CD4-positive, alpha-beta T cell treated with Interferon gamma for 1 hour (primary cell): ENCODE measurements around the gene PLXND1.
A peak's percentile ranks its signal among the peaks of the same experiment; 100 is the strongest.

Experiments used
- DNase-seq: peaks from one replicate; pipeline ENCODE4 v3.0.0-alpha.2; 2020

The PLXND1 gene

DNA sequence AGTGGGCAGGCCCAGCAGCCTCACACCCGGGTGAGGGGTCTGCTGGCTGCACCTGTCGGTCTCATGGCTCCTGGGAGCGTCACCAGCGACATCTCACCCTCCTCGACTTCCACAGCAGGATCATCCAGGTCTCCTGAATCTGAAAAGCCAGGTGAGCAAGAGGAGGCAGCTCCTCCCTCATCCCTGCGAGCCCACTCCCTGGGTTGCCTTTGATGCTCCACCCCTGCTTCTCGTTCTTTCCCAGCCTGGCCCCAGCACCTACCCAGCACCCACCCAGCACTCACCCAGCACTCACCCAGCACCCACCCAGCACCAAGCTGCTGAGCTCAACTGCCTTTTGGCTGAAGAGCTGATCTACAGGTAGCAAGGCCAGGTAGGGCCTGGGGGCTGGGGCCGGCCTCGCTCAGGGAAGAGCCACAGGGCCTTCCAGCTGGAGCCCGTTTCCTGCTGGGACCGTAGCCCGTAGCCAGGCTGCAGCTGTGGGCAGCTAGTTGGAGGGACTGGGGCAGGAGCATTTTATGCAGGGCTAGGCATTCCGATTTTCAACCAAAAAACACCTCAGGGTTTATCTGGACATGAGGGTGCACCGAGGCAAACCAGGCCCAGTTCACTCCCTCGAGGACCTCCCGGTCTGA is 63.2 kb downstream of the PLXND1 start, which contains the start of gene H1-8:
H1-8 (plus strand) TSS at position 20 of the 635 bp plus-strand sequence; CDS start at position 64, 44 bp downstream.
- DNase-seq: no peak

DNA sequence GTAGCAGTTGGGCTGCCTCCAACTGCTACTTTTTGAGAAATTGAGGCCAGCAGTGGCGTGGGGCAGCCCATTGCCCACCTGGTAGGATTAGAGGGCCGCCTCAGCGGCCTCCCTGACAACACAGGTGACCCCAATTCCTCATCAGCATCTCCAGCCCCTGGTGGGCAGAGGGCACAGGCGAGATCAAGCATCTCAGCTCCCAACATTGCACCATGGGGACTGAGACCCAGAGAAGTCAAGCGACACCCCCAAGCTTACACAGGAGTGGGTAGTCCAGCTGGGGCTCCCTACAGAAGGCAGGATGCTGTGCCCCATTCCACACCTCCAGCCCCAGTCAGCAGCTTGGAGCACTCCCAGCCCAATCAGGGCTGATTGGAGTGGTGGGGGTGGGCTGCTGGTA is 63.7 kb downstream of the PLXND1 start:
- no peak for DNase-seq

DNA sequence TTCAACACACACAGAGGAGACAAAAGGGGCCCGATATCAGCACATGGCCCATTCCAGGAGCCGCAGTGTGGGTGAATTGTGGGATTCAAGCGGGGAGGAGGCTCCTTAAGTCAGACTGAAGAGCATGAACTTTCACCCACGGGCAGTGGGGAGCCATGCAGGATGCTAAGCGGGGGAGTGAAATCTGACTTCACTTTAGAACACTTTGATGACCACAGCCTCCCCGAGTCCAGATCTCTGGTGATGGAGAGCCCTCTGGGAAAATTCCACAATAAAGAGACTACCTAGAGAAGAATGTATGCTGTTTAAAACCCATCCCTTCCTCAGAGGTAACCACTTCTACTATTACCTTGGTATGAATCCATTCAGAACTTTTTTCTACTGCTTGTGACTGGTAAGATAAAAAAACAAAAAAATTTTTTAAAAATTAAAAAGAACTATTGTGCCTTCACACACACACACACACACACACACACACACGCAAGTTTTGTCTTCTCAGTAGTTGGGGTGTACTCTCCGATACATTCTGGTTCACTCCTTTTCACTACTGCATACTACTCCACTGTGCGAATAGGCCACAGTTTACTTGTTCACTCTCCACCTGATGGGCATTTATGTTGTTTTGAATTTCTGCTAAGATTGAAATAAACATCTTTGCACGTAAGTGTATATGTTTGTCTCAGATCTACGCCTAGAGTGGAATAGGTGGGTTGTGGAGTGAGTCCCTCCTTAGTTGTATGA is 65.5 kb downstream of the PLXND1 start:
- no peak for DNase-seq

DNA sequence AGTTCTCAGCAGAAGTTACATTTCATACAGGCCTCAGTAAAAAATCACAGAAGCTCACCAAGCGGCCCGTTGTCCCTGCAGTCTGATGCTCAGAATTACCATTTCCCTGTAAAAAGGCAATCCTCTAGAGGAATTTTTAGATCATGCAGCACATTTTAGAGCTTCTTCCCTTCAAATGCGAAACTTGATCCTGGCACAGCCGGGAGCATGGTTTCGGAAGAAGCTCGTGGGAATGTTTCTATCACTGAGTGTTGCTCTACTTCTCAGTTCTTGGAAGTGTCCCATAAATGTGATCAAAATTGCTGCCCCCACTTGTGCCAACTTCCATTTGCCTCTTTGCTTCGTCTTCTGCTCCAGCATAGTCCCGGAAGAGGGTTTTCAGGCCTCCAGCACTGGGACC is 67.3 kb downstream of the PLXND1 start:
- DNase-seq: no peak

DNA sequence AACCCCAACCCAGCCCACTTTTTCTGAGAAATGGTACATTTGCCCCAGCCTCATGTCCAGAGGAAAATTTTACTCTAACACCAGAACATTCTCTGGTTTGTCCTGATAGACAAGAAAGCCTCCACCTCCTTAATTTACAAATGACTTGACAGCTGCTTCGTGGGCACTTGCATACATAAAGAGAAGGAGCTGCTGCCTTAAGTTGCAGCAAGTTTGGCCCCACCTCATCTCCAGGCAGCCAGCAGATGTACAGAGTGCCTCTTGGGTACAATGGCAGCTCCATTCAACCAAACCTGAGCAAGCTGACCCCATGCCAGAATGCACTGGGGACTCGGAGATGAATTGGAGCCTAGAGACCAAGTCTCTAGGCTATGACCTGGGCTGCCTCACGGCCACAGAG is 69.7 kb downstream of the PLXND1 start:
- DNase-seq: no peak

DNA sequence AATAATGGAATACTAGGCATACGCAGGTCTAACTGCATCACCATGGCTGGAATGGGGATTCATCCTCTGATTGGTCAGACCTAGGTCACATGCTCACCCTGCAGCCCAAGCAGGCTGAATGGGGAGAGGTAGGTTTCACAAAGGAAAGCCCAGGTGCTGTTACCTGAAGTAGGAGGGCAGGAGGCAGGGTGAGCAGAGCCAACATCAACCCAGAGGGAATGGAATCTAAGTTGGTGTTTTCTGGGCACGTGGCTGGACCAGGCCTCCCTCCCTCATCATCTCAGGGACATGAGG is 70.2 kb downstream of the PLXND1 start:
- no peak for DNase-seq

- DNase-seq: no peak
Observed at GRCh38 chr3:129535075-129535474, 71.4 kb downstream of the PLXND1 start.

DNA sequence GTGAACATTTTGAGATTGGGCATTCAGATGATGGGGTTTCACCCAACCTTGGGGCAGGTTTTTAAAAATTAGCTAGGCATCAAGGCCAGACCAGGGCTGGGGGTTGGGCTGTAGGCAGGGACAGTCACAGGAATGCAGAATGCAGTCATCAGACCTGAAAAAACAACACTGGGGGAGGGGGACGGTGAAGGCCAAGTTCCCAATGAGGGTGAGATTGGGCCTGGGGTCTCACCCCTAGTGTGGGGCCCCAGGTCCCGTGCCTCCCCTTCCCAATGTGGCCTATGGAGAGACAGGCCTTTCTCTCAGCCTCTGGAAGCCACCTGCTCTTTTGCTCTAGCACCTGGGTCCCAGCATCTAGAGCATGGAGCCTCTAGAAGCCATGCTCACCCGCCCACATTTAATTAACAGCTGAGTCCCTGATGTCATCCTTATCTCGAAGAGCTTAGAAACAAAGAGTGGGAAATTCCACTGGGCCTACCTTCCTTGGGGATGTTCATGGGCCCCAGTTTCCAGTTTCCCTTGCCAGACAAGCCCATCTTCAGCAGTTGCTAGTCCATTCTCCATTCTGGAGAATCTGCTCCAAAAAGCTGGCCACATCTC is 71.9 kb downstream of the PLXND1 start:
- DNase-seq: no peak

DNA sequence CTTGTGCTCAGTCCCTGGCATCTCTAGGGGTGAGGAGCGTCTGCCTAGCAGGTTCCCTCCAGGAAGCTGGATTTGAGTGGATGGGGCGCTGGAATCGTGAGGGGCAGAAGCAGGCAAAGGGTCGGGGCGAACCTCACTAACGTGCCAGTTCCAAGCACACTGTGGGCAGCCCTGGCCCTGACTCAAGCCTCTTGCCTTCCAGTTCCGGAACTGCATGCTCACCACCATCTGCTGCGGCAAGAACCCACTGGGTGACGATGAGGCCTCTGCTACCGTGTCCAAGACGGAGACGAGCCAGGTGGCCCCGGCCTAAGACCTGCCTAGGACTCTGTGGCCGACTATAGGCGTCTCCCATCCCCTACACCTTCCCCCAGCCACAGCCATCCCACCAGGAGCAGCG is 73.1 kb downstream of the PLXND1 start:
- no peak for DNase-seq

- no peak for DNase-seq
Observed at GRCh38 chr3:129532261-129532660, 74.2 kb downstream of the PLXND1 start.

- no peak for DNase-seq
Observed at GRCh38 chr3:129531699-129532098, 74.8 kb downstream of the PLXND1 start.

DNA sequence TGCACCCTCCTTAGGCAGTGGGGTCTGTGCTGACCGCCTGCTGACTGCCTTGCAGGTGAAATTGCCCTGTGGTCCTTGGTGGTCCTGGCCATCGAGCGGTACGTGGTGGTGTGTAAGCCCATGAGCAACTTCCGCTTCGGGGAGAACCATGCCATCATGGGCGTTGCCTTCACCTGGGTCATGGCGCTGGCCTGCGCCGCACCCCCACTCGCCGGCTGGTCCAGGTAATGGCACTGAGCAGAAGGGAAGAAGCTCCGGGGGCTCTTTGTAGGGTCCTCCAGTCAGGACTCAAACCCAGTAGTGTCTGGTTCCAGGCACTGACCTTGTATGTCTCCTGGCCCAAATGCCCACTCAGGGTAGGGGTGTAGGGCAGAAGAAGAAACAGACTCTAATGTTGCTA is 75.7 kb downstream of the PLXND1 start:
- no peak for DNase-seq

DNA sequence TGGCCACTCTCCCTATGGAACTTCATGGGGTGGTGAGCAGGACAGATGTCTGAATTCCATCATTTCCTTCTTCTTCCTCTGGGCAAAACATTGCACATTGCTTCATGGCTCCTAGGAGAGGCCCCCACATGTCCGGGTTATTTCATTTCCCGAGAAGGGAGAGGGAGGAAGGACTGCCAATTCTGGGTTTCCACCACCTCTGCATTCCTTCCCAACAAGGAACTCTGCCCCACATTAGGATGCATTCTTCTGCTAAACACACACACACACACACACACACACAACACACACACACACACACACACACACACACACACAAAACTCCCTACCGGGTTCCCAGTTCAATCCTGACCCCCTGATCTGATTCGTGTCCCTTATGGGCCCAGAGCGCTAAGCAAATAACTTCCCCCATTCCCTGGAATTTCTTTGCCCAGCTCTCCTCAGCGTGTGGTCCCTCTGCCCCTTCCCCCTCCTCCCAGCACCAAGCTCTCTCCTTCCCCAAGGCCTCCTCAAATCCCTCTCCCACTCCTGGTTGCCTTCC is 76.2 kb downstream of the PLXND1 start:
- DNase-seq: no peak

DNA sequence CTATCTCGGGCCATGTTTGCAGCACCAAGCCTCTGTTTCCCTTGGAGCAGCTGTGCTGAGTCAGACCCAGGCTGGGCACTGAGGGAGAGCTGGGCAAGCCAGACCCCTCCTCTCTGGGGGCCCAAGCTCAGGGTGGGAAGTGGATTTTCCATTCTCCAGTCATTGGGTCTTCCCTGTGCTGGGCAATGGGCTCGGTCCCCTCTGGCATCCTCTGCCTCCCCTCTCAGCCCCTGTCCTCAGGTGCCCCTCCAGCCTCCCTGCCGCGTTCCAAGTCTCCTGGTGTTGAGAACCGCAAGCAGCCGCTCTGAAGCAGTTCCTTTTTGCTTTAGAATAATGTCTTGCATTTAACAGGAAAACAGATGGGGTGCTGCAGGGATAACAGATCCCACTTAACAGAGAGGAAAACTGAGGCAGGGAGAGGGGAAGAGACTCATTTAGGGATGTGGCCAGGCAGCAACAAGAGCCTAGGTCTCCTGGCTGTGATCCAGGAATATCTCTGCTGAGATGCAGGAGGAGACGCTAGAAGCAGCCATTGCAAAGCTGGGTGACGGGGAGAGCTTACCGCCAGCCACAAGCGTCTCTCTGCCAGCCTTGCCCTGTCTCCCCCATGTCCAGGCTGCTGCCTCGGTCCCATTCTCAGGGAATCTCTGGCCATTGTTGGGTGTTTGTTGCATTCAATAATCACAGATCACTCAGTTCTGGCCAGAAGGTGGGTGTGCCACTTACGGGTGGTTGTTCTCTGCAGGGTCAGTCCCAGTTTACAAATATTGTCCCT is 76.9 kb downstream of the PLXND1 start:
- no peak for DNase-seq

- no peak for DNase-seq
Observed at GRCh38 chr3:129528589-129529100, 77.8 kb downstream of the PLXND1 start, which contains the start of gene RHO. RHO (plus strand) TSS chr3:129528639; CDS start chr3:129528734, 95 bp downstream.

DNA sequence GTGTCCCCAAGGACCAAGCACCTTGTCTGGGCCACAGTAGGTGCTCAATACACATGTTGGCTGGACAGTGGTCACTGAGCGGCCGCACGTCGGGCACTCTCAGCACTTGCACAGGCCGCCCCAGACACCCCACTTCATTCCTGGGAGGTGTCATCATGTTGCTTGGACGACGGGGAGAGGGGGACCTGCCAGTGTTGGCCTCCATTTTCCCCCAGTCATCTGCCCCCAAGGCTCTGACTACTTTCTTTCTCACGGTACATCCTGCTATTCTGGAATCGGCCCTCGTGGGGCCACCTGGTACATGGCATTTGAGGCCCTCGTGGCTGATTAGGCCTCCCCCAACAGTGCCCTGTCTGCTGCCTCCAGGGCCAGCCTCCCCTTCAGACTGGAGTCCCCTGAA is 79.2 kb downstream of the PLXND1 start:
- no peak for DNase-seq

DNA sequence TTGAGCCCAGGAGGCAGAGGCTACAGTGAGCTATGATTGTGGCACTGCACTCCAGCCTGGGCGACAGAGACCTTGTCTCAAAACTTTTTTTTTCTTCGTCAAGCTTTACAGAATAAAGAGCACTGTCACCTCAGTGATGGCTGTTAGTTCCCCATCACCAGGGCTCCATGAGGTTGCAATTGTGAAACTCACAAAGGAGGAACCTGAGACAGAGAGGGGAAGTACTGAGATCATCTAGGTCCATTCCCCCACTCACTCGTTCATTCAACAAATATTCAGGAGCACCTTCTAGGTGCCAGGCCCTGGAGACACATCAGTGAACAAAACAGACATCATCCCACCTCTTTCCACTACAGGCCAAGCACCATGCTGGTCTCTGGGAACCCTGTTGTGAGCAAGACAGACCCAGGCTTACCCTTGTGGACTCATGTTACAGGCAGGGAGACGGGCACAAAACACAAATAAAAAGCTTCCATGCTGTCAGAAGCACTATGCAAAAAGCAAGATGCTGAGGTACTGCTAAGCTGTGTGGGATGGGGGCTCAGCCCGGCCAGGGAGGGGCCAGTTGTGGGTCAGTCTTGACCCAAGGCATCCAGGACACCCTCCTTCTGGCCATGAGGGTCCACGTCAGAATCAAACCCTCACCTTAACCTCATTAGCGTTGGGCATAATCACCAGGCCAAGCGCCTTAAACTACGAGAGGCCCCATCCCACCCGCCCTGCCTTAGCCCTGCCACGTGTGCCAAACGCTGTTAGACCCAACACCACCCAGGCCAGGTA is 80.2 kb downstream of the PLXND1 start:
- DNase-seq: peak; percentile 64

DNA sequence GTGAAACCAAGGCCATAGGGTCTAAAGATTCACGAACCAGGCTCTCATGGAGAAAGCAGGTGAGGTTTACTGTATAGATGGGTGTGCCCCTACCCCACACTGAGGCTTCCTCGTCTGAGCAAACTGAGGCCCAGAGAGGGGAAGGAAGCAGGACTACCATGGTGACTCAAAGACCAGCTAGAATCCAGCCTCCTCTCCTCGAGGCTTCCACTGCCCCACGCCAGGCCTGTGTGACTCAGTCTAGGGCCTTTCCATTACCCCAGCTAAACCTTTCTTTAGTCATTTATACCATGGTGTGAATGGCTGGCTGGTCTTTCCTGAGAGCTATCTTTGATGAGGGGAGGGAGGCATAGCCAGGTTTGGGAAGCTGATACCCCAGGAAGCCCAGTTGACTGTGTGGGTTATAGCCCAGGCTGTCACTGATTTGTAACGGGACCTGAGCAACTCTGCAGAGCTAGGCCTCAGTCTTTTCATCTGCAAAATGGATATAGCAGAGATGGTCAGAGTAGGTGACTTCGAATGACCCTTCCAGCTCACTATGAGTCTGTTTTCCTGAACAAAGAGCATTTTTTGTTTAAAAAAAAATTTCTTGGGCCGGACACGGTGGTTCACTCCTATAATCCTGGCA is 81.0 kb downstream of the PLXND1 start:
- DNase-seq: peak; percentile 54

DNA sequence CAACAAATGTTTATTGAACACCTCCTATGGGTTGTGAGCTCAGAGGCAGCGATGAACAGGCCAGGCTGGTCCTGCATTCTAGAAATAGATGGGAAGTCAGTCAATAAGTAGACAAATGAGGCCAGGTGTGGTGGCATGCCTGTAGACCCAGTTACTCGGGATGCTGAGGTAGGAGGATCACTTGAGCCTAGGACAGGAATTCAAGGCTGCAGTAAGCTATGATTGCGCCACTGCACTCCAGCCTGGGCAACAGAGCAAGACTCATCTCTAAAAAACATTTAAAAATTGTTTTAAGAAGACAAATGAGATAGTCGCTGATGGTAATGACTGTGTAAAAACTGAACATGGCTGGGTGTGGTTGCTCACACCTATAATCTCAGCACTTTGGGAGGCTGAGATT is 82.4 kb downstream of the PLXND1 start:
- no peak for DNase-seq

DNA sequence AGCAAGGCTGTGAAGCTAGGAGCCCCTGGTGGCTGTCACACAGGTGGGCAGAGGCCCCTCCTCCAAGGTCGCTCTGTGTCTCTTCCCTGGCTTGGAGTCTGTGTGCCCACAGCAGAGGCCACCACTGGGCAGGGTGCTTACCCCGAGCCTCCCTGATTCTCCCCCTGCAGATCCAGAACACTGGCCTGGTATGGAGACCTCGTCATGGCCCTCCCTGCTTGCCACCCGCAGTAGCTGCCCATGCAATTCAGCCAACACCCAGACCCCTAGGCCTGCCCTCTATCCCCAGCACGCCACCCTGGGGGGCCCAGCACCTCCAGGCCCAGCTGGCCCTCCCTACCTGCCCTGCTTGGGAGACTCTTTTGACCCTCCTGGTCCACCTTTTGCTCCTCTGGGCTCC is 83.5 kb downstream of the PLXND1 start:
- DNase-seq: no peak

DNA sequence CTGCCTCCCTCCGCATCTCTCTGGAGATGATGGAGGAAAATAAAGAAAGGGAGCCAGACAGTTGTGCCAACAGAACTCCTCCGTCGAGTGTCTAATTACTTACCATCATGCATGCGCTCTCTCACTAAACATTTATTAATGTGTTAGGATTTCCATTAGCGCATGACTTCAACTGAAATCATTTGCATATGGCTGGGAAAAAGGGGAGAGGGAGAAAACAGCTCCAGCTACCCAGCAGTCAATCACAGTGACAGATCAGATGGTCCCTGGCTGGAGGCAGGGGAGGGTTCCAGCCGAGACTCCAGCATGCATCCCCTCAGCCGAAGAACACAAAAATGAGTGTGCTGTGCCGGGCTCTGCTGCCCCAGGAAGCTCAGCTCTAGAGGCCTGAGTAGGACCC is 84.9 kb downstream of the PLXND1 start:
- no peak for DNase-seq

DNA sequence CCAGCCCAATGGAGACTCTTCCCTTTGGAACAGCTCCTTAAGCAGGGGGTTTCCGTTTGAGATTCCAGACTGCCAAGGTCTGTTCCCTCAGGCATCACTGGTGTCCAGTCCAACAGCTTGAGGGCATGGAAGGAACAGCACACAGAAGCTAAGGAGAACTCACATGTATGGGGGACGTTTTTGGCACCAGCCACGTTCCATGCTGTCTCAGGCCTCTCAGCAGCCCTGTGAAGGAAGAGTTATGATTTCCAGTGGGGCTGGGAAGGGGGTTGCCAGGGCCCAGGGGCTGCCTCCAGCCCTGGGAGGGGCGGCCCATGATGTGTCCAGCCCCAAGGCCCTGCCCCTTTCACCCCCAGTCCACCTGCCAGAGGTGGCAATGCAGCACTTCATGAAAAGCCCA is 85.5 kb downstream of the PLXND1 start:
- no peak for DNase-seq
